ENCODE results near the gene CLEC4A. TPM values are rescaled to one million over a fixed set of nuclear protein-coding genes. Genes with fewer than 3 reads are reported as not detected.
A peak's percentile ranks its signal among the peaks of the same experiment; 100 is the strongest.
"Not testable (repeated sequence)": the region's sequence is repeated elsewhere in the genome, so short reads cannot be mapped to it uniquely, and the experiment has no call there.

The CLEC4A gene
- total RNA-seq, 1 experiment from 2014 or later: 0.96 TPM

DNA sequence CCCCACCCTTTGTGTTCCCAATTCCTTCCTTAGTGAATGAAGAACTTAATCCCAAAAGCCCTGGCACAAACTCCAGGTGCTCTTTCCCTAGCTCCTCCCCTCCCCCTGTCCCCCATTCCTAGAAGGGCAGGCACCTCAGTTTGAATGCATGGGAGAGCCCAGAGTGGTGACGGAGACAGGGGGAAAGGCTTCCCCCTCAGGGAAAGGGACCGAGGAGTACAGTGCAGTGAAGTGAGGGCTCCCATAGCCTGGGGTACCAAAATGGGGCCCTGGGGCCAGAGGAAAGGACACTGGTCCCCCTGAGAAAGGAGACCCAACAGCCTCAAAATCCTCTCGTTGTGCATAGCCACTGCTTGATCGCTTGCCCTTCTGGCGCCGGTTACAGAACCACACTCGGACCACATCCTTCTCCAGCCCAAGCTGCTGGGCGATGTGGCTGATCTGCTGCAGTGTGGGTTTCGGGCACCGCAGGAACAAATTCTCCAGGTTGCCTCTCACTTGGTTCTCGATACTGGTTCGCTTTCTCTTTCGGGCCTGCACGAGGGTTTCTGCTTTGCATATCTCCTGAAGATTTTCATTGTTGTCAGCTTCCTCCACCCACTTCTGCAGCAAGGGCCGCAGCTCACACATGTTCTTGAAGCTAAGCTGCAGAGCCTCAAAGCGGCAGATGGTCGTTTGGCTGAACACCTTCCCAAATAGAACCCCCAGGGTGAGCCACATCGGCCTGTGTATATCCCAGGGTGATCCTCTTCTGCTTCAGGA lies 10.4 kb downstream of the CLEC4A start:
- DNase-seq (ENCODE audit: low read depth): not testable (repeated sequence)

DNA sequence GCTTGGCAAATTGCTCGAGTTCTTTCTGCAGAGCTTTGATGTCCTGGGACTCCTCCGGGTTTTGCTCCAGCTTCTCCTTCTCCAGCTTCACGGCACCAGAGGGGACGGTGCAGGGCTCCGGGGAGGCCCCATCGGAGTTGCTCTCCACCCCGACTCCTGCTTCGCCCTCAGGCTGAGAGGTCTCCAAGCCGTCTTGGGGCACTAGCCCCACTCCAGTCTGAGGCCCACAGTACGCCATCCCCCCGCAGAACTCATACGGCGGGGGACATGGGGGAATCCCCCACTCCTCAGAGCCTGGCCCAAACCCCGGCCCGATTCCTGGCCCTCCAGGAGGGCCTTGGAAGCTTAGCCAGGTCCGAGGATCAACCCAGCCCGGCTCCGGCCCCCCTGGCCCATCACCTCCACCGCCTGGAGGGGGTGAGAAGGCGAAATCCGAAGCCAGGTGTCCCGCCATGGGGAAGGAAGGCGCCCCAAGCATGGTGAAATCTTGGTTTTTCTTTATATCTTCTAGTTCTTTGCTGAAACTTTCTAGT lies 11.0 kb downstream of the CLEC4A start:
- not testable (repeated sequence) for DNase-seq (ENCODE audit: low read depth)

DNA sequence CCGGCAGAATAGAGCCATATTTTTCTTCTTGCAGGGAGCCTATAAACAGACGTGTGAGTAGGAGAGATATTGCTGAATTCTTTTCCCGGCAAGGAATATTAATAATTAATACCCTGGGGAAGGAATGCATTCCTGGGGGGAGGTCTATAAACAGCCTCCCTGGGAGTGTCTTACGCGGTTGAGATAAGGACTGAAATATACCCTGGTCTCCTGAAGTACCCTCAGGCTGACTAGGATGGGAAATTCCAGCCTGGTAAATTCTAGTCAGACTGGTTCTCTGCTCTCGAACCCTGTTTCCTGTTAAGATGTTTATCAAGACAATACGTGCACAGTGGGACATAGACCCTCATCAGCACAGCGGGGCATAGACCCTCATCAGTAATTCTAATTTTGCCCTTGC lies 18.2 kb downstream of the CLEC4A start:
- not testable (repeated sequence) for DNase-seq (ENCODE audit: low read depth)

DNA sequence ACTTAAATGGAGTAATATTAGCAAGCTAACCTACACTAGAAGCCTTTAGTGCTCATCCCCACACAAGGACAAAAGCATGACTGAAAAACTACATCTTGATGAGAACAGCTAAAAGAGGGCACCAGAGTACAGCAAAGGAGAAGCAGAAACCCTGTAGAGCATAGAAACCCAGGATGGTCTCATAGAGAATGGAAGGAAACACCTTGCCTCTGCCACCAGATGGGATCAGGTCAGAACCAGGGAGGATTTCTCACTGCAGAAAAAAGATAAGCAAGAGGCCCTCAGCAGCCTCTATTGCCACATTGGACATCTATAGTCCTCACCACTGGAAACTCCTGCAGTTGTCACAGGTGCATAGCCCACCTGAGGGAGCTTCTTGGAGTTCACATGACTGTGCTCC lies 19.8 kb downstream of the CLEC4A start:
- DNase-seq (ENCODE audit: low read depth): no peak

DNA sequence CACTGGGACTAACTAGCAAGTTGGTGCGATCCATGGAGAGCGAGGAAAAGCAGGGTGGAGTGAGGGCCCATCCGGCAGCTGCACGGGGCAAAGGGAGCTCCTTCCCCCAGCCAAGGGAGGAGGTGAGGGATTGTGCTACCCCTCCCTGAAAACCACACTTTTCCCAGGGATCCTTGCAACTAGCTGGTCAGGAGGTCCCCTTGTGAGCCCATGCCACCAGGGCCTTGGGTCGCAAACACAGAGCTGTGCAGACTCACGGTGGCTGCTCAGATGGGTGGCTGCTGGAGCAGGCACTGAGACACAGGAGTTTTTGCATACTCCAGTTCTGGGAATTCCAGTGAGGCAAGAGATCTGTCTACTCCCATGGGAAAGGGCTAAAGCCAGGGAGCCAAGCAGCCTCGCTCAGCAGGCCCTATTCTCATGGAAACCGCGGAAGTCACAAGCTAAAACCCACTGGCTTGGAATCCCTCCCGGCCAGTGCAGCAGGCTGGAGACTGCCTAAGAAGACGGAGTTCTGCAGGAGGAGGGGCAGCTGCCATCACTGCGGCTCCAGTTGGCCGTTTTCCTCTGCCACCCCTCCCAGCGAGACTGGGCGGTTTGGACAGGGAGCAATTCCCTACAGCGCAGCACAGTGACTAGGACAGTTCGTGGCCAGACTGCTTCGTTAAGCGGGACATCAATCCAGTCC lies 22.5 kb downstream of the CLEC4A start:
- peak; percentile 86 for DNase-seq (ENCODE audit: low read depth)

DNA sequence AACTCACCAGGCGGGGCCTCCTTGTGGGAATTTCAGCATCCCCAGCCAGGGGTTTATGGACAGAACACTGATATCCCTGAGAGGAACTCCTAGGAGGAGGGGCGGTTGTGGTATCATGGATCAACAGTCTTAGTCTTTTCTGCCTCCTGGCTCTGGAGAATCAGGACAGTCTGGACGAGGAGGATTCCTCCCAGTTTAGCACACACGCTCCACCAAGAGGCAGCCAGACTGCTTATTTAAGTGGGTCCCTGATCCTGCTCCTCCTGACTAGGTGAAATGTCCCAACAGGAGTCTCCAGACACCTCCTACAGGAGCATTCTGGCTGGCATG lies 23.0 kb downstream of the CLEC4A start:
- no peak for DNase-seq (ENCODE audit: low read depth)

DNA sequence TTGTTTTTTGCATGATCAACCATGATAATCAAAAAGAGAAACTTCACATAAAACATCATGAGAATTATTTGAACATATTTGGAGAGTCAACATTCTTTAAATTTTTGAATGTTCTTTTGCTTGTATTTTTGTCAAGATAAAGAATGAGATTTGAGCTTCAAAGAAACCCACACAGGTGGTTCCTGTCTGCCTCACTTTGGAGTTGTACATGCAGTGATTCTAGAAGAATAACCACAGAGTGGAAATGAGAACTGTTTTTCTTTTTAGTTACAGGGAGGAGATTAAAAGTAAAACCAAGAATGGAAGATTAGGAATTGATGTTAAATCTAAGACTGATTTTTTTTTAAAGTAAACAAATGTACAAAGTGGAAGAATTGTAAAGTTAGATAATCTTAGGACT lies 31.1 kb downstream of the CLEC4A start:
- DNase-seq (ENCODE audit: low read depth): no peak

DNA sequence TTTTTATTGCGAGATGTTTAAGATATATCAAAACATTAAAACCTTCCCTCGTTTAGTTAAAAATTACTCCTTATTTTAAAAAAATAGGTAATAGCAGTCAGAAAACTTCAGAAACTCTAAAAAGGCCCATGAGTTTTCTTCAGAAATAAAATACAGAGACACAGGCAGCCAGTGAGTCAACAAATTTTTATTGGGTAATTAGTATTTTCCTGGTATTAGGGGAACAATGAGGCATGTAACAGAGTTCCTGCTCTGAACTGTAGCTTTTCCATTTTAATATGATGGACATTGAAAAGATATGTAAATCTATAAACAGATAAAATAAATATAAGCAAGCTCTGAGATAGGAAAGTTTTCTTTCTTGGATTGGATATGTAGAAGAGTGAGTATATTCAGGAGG lies 33.0 kb downstream of the CLEC4A start:
- DNase-seq (ENCODE audit: low read depth): peak; percentile 55

DNA sequence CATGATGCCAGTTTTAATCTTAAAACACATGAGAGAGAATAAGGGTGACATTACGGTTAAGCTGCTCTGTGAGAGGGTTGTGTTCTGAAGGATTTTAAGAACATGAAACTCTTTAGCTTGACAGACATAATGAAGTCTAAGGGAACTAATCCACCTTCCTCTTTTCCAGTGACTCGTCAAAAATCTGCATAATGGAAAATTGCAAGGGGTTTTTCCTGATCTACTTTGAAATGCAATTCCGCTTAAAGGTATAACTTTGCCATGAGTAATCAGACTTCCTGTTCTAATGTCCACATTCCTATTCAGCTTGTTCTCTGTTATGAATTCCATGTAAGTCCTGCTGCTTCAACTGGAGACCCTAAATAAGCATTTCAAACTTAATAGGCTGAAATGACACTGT lies 33.4 kb downstream of the CLEC4A start, which contains the start of gene ZNF705A:
TSS of gene ZNF705A (plus strand) at position 171 of the 400 bp plus-strand sequence. CDS start 15,611 bp downstream, outside the sequence.
- DNase-seq (ENCODE audit: low read depth): peak; percentile 82

DNA sequence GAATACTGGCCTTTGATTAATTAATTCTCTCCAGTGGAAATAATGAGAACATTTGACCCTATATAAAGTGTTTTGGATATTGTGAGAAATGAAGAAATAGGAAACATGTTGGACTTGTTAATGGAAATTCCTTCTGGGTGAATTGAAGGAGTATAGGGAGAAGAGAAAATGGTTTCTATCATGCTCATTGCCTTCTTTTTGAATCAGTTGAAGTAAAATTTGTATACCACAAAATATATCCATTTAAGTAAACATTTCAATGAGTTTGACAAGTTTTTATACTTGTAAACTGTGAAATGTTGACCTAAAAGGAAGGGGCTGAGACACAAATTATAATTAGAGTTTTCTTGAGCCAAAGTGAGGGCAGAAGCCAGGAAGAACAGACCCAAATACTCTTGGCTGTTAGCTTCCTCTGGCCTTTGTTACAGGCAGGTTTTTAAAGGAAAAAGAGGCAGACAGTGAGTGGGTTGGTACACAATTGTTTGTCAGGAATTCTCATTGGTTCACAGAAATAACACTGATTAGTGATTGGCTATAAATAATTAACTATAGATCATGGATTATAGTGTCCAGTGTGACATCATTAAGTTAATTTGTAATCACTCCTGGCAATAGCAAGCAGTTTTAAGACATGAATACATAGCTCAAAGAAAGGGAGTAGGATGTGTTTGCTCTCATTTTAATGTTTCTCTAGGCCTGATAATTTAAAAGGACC lies 34.2 kb downstream of the CLEC4A start:
- no peak for DNase-seq (ENCODE audit: low read depth)

DNA sequence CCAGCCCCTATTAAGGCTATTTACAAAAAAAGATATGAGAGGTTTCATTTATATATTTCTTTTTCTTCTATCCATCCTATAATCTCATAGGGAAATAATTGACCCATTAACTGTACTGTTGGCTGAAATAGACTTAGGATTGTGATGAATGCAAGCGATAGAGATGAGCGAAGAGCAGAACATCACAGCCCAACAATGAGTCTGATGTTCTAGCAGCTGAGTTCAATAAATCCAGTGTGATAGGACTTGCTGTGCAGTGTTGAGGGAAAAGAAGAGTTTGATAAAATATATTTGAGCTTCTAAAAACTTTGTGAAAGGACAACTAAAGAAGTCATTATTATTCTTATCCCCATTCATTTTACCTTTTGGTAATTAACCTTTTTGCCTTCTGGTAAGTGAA lies 49.5 kb downstream of the CLEC4A start:
- DNase-seq (ENCODE audit: low read depth): not testable (repeated sequence)

DNA sequence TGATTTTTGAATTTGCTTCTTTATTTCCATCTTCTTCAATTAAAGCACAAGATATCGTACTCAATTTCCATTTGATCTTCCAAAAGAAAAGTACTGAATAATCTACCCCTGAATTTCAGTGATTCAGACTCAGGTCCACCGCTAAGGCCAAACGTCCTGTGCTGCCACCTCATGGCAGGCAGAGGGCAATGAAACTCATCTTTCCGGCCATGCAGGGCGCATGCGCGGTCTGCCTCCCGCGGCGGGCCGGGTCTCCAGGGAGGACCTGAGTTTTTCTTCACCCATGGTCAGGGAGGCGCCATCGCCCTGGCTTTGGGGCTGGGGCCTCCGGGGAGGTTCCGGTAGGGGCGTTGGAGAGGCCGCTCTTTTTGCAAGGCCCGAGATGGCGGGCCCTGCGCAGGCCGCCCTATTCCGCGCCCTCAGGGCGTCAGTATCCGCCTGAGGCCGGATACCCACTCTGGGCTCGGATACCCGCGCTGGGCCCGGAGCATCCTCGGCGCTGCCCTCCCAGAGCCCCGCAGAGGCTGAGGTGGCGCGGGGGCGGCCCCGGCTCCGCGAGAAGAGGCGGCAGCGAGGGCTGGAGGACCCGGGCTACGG lies 56.7 kb downstream of the CLEC4A start:
- peak; percentile 71 for DNase-seq (ENCODE audit: low read depth)

DNA sequence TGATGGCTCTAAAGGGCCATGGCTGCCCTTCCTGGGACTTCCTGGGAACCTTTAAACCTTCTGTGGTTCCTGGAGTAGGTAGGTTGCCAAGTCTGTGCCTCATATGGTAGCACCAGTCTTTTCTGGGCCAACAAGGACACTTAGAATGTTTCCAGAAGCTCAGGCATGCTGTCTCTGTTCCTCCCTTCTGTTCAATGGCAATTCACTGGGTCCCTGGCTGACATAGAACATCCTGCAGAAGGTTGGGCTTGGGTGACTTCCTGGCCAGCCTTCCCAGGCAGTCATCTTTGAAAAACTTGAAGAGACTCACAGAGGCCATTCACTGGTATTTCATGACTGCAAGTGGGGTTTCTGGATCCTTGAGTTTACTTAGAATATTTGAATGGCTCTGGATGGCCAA lies 57.9 kb downstream of the CLEC4A start:
- not testable (repeated sequence) for DNase-seq (ENCODE audit: low read depth)

DNA sequence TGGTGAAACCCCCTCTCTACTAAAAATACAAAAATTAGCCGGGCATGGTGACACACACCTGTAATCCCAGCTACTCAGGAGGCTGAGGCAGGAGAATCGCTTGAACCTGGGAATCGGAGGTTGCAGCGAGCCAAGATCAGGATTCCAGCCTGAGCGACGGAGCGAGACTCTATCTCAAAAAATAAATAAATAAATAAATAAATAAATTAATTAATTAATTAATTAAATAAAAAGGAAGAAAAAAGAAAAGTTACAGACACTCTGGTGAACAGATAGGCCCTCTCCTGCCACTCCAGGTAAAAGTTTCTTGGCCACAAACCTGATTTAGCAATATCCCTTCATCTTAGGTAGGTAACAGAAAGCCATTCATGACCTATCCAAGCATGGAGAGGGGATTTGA lies 59.5 kb downstream of the CLEC4A start:
- not testable (repeated sequence) for DNase-seq (ENCODE audit: low read depth)

DNA sequence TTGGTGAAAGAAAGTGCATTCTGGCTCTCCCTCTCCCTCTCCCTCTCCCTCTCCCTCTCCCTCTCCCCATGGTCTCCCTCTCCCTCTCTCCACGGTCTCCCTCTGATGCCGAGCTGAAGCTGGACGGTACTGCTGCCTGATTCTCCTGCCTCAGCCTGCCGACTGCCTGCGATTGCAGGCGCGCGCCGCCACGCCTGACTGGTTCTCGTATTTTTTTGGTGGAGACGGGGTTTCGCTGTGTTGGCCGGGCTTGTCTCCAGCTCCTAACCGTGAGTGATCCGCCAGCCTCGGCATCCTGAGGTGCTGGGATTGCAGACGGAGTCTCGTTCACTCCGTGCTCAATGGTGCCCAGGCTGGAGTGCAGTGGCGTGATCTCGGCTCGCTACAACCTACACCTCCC lies 59.9 kb downstream of the CLEC4A start:
- not testable (repeated sequence) for DNase-seq (ENCODE audit: low read depth)

DNA sequence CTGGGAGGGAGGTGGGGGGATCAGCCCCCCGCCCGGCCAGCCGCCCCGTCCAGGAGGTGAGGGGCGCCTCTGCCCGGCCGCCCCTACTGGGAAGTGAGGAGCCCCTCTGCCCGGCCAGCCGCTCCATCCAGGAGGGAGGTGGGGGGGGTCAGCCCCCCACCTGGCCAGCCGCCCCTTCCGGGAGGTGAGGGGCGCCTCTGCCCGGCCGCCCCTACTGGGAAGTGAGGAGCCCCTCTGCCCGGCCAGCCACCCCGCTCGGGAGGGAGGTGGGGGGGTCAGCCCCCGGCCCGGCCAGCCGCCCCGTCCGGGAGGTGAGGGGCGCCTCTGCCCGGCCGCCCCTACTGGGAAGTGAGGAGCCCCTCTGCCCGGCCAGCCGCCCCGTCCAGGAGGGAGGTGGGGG lies 60.8 kb downstream of the CLEC4A start:
- not testable (repeated sequence) for DNase-seq (ENCODE audit: low read depth)

DNA sequence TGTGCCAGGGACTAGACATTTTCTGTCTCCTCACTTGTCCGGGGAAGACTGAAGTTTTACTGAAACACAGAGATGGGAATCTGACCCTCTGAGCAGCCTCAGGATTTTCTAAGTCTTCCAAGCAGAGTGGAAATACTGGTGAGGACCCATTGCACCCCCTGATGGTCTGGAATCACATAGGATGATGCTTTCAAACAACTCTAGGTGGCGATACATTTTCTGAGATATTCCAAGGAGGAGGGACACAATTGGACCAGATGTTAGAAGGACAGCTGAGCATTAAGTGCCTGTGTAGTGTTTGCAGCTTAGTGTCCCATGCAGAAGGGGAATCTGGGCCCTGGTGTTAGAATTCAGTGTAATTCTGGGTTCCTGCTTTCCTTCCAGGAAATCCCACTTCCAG lies 64.7 kb downstream of the CLEC4A start:
- peak; percentile 1 for DNase-seq (ENCODE audit: low read depth)

Other genes starting within 250 kb of the CLEC4A start
- 12.1 and 13.0 TPM in 2 replicates for gene SLC2A3, start 187.4 kb upstream of the CLEC4A start, total RNA-seq (2014; rRNA removed; shearing (Covaris generic))
- 6.7 and 13.8 TPM in 2 replicates for gene FOXJ2, start 90.9 kb upstream of the CLEC4A start, total RNA-seq (2014; rRNA removed; shearing (Covaris generic))
- gene C3AR1, start 57.3 kb upstream of the CLEC4A start, total RNA-seq (2014; rRNA removed; shearing (Covaris generic)): 0.47 and 1.3 TPM in 2 replicates
- 39.0 and 44.7 TPM in 2 replicates for gene NECAP1, start 41.3 kb upstream of the CLEC4A start, total RNA-seq (2014; rRNA removed; shearing (Covaris generic))
- not detected in 2 replicates for gene ZNF705A, start 33.4 kb downstream of the CLEC4A start, total RNA-seq (2014; rRNA removed; shearing (Covaris generic))
- 0.07 TPM in 1 of 2 replicates, not detected in the other for gene FAM90A1, start 104.0 kb downstream of the CLEC4A start, total RNA-seq (2014; rRNA removed; shearing (Covaris generic))